DMS 273 (cell line): Measurements from ENCODE around the gene VAMP1.

Experiments
- DNase-seq: peaks from one replicate; lab custom pipeline; 2025; ENCODE audit not compliant: unreplicated experiment; lab: John Stamatoyannopoulos, UW

Gene VAMP1

GRCh38 chr12:6426882-6427671, 43.4 kb downstream of the VAMP1 start:
- DNase-seq: no peak

- DNase-seq: no peak
These were observed 44.6 kb downstream of the VAMP1 start for GRCh38 chr12:6425590-6426531.

DNA sequence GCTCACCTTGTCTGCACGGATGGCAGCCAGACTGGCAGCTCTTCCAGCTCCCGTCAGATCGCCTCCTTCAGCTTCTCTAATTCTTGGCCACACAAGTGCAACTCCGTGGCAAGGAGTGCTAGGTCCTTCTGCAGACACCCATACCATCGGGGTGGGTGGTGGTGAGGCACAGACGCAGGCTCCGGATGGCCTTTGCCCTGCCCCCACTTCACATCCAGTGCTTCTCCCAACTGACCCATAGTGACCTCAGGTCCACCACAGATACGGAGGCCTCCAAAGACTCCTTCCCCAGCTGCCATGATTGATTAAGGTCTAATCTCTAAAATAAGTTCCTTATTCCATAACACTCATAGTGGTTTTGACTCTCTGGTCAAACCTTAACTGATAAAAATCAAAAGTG, 45.6 kb downstream of the VAMP1 start:
- no peak for DNase-seq

- DNase-seq: no peak
These were observed 46.5 kb downstream of the VAMP1 start for GRCh38 chr12:6424008-6424347.

- peak; percentile 91 for DNase-seq
These were observed 47.0 kb downstream of the VAMP1 start for GRCh38 chr12:6423267-6424007.

GRCh38 chr12:6420364-6420763, 50.1 kb downstream of the VAMP1 start:
- DNase-seq: no peak

GRCh38 chr12:6418796-6419195, 51.7 kb downstream of the VAMP1 start:
- no peak for DNase-seq

GRCh38 chr12:6416596-6416995, 53.9 kb downstream of the VAMP1 start:
- no peak for DNase-seq
